Iris pigment epithelial cell (primary cell): ENCODE results near the gene SH3GL2.

Experiments used
- DNase-seq: peaks from one replicate; pipeline ENCODE4 v3.0.0-alpha.2; 2011; ENCODE audit warnings: low read depth

Gene SH3GL2

GRCh38 chr9:17611342-17611741 is 32.5 kb downstream of the SH3GL2 start:
- no peak for DNase-seq

DNA sequence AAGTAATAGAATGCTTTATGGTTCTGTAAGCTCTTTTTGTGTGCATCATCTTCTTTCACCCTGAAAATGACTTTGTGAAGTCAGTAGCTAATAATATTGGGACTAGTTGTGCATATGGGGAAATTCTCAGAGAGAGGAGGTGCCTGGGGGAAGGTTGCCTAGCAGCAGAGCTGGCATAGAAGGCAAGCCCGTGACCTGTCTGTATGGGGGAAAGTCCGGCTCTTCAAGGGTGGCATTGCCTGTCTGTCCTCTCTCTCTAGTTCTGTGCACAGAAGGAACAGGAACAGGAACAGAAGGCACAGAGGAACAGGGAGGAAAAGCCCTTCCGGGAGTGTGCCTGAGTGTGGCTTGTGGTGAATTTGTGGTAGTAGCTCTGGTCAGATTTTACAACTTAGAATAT is 33.1 kb downstream of the SH3GL2 start:
- DNase-seq: no peak

- peak; percentile 44 for DNase-seq
Measured at GRCh38 chr9:17613758-17614157, 34.9 kb downstream of the SH3GL2 start.

- DNase-seq: no peak
Measured at GRCh38 chr9:17614250-17614649, 35.4 kb downstream of the SH3GL2 start.

DNA sequence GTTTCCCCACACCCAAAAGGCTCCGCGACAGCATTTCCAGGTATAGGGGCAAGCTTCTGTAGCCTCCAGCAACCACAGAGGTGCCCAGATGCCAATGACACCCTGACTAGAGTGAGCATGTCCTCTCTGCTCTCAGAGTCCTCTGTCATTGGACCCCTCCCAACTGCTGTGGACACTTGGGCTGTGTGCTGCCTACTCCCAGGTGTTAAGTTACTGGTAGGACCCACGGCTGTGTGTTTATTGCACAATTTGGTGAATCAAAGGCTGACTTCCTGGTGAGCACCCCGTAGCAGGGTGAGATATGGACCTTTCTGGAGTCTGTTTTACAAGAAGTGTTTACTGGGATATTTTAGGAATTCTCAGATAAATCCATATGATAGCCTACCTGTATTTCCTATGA is 36.0 kb downstream of the SH3GL2 start:
- DNase-seq: no peak

- no peak for DNase-seq
Measured at GRCh38 chr9:17622141-17622540, 43.3 kb downstream of the SH3GL2 start.

DNA sequence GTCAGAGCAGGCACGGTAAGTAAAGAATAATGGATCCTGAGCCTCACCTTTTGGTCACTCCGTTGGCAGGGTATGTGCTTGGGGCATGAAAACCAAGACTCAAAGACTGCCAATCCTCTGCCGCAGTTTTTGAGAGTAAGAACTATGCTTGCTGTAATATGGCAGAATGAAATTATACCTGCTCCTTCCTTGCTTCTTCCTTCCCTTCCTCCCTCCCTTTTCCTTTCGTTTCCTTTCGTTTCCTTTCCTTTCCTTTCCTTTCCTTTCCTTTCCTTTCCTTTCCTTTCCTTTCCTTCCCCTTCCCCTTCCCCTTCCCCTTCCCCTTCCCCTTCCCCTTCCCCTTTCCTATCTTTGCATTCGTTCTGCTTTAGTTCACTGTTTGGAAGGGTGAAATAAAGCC is 43.9 kb downstream of the SH3GL2 start:
- no peak for DNase-seq

- no peak for DNase-seq
Measured at GRCh38 chr9:17623965-17624364, 45.1 kb downstream of the SH3GL2 start.

GRCh38 chr9:17624571-17624970 is 45.7 kb downstream of the SH3GL2 start:
- DNase-seq: no peak

GRCh38 chr9:17625644-17626388 is 47.0 kb downstream of the SH3GL2 start:
- DNase-seq: peak; percentile 22

GRCh38 chr9:17627641-17628040 is 48.8 kb downstream of the SH3GL2 start:
- DNase-seq: peak; percentile 11

DNA sequence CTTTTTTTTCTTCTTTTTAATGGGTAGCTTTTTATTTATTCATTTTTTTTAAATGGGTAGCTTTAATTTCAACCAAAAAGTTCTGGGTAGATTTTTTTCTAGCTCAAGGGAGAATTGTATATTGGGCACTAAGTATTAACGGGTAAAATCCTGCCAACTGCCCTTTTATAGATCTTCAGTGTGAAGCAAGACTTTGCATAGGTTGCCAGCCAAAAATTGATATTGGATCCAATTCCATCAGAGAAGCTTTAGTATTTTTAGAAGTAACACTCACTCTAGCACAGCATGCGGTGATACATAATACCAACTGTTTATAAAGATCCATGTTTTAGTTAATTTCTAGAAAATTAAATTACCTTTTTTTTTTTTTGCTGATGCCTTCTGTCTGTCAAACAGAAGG is 49.8 kb downstream of the SH3GL2 start:
- no peak for DNase-seq

GRCh38 chr9:17630531-17630949 is 51.7 kb downstream of the SH3GL2 start:
- DNase-seq: no peak

- peak; percentile 3 for DNase-seq
Measured at GRCh38 chr9:17631396-17631795, 52.5 kb downstream of the SH3GL2 start.

GRCh38 chr9:17632994-17633393 is 54.1 kb downstream of the SH3GL2 start:
- DNase-seq: no peak

- DNase-seq: no peak
Measured at GRCh38 chr9:17635115-17635890, 56.4 kb downstream of the SH3GL2 start.

- DNase-seq: no peak
Measured at GRCh38 chr9:17636349-17636748, 57.5 kb downstream of the SH3GL2 start.

- DNase-seq: no peak
Measured at GRCh38 chr9:17636821-17637220, 58.0 kb downstream of the SH3GL2 start.

DNA sequence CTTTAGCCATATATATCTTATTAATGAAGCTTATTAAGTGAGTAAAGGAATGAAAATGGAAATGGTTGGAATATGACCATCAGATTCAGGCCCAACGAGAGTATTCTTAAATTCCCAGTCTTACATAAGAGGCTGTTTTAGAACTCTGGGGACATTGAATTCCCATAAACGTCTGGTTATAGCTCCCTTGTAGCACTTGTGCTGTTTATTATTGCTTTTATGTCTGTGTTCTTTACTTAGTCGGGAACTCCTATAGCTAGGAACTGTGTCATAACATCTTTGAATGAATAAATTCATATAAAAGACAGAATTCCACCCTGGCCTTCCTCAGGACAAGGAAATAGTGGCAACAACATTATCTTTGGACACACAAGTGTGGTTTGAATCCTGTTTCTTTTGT is 58.4 kb downstream of the SH3GL2 start:
- DNase-seq: no peak

DNA sequence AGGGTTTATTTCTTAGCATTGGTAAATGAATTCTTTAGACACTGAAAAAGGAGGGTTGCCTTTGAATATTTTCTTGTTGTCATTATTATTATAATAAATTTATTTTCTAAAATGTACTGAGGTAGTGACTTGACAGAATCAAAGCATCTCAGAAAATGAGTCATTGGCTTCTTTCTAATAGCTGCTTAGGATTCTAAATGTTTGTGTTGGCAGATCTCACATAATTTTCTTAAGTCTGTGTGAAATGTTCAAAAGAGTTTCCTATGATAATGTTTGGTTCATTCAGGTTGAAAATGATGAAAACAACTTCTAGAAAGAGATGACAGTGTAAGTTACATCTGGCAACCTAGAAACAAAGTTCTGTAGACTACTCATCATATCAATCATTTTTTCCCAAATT is 69.7 kb downstream of the SH3GL2 start:
- DNase-seq: peak; percentile 27

DNA sequence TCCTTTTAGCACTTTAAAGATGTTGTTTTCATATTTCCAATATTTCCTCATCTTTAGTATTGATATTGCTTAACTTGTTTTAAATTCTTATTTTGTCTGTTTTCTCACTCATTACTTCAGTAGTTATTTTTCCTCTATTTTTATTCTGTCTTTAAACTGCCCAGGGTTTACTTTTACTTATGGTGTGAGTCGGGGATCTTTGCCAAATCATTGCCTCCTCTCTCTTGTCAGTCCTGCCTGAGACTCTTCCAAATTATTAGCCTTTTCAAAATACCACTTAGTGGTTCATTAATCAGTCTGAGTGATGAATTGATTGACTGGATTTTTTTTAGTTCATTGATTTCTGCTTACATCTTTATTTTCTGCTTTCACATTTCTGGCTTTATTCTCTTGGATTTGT is 72.9 kb downstream of the SH3GL2 start:
- DNase-seq: no peak

- no peak for DNase-seq
Measured at GRCh38 chr9:17653947-17654465, 75.1 kb downstream of the SH3GL2 start.

- DNase-seq: no peak
Measured at GRCh38 chr9:17656889-17657288, 78.0 kb downstream of the SH3GL2 start.
